ENCODE measurements around the gene JKAMP.
"Not testable (repeated sequence)": the region's sequence is repeated elsewhere in the genome, so short reads cannot be mapped to it uniquely, and the experiment has no call there.

Gene JKAMP

GRCh38 chr14:59483819-59484638 is at the start of gene JKAMP, which contains the start of gene L3HYPDH:
Gene JKAMP, plus strand, starts transcription at chr14:59484517. Its CDS starts 73 bp downstream, at chr14:59484590.
Gene L3HYPDH, minus strand, starts transcription at chr14:59484408. Its CDS starts 92 bp downstream, at chr14:59484316.
- TF ChIP-seq CTCF (IDR thresholded peaks at IDR 0.05; ENCODE audit: control insufficient read depth, insufficient read depth, low read depth, low read length, missing control alignments) = peak; percentile 59
- peak; percentile 73 for DNase-seq (ENCODE audit: low read depth)
- H3K4me3 ChIP-seq (ENCODE audit: control insufficient read depth, low read depth, low read length) = peak within 1 kb of the TSS; percentile 94

- TF ChIP-seq CTCF (IDR thresholded peaks at IDR 0.05; ENCODE audit: control insufficient read depth, insufficient read depth, low read depth, low read length, missing control alignments) = no peak
- no peak for DNase-seq (ENCODE audit: low read depth)
- no peak overlapping the region for H3K4me3 ChIP-seq (ENCODE audit: control insufficient read depth, low read depth, low read length)
These were observed 49.2 kb upstream of the JKAMP start for GRCh38 chr14:59435101-59435500.

- no peak overlapping the region for H3K4me3 ChIP-seq (ENCODE audit: control insufficient read depth, low read depth, low read length)
- no peak for DNase-seq (ENCODE audit: low read depth)
- no peak for TF ChIP-seq CTCF (IDR thresholded peaks at IDR 0.05; ENCODE audit: control insufficient read depth, insufficient read depth, low read depth, low read length, missing control alignments)
These were observed 48.3 kb upstream of the JKAMP start for GRCh38 chr14:59435987-59436386.

GRCh38 chr14:59438195-59438647 is 46.1 kb upstream of the JKAMP start:
- no peak for TF ChIP-seq CTCF (IDR thresholded peaks at IDR 0.05; ENCODE audit: control insufficient read depth, insufficient read depth, low read depth, low read length, missing control alignments)
- no peak overlapping the region for H3K4me3 ChIP-seq (ENCODE audit: control insufficient read depth, low read depth, low read length)
- no peak for DNase-seq (ENCODE audit: low read depth)

GRCh38 chr14:59439256-59439965 is 44.9 kb upstream of the JKAMP start:
- peak; percentile 47 for DNase-seq (ENCODE audit: low read depth)
- TF ChIP-seq CTCF (IDR thresholded peaks at IDR 0.05; ENCODE audit: control insufficient read depth, insufficient read depth, low read depth, low read length, missing control alignments) = no peak

GRCh38 chr14:59448673-59449072 is 35.6 kb upstream of the JKAMP start:
- not testable (repeated sequence) for H3K4me3 ChIP-seq (ENCODE audit: control insufficient read depth, low read depth, low read length); DNase-seq (ENCODE audit: low read depth)

More at GRCh38 chr14:59439256-59439965, 44.9 kb upstream of the JKAMP start:
- no peak overlapping the region for H3K4me3 ChIP-seq (ENCODE audit: control insufficient read depth, low read depth, low read length)

GRCh38 chr14:59450716-59451115 is 33.6 kb upstream of the JKAMP start:
- no peak for TF ChIP-seq CTCF (IDR thresholded peaks at IDR 0.05; ENCODE audit: control insufficient read depth, insufficient read depth, low read depth, low read length, missing control alignments)
- H3K4me3 ChIP-seq (ENCODE audit: control insufficient read depth, low read depth, low read length) = no peak overlapping the region
- DNase-seq (ENCODE audit: low read depth) = no peak

All from AG09309 (cell line).